Non-pigmented ciliary epithelial cell (primary cell): ENCODE data around the gene BIRC5.

Experiments
- DNase-seq: peaks from one replicate; pipeline ENCODE4 v3.0.0-alpha.2; 2010; ENCODE audit warnings: low read depth

BIRC5 gene

DNA sequence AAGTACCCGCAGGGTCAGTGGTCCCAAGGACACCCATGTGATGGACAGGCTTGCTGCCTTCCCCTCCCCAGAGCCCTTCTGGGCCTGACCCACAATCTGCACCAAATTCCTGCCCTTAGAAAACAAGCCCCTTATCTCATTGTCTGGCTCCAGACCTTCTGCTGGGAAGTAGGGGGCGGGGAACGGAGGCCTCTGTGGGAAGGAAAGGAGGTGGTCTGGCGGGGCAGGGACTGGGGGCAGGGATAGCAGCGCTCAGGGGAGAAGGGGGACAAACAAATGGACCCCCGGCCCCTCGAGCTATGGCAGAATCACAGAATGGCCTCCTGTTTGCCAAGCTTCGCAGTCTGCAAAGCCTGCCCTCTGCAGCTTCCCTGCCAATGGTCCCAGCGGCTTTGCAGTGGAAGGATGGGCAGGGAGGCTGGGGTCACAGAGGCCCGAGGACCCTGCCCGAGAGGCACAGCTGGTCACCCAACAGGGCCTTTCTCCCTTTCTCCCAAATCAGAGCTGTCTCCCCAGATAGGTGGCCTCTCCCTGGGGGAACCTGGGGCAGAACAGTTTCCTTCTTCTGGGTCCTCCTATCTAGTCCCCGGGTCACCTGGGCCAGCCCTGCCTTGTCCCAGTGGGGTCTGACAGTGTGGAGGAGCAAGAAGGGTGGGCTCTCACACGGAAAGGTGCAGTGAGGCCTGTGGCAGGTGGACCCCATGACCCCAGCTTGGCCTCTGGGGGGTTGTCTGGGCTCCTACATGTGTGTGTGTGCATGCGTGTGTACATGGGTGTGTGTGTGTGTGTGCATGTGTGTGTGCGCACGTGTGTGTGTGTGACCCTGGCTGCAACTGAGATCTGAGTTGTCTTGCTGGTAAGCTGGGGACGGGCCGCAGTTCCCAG lies 42.9 kb downstream of the BIRC5 start:
- DNase-seq = no peak

DNA sequence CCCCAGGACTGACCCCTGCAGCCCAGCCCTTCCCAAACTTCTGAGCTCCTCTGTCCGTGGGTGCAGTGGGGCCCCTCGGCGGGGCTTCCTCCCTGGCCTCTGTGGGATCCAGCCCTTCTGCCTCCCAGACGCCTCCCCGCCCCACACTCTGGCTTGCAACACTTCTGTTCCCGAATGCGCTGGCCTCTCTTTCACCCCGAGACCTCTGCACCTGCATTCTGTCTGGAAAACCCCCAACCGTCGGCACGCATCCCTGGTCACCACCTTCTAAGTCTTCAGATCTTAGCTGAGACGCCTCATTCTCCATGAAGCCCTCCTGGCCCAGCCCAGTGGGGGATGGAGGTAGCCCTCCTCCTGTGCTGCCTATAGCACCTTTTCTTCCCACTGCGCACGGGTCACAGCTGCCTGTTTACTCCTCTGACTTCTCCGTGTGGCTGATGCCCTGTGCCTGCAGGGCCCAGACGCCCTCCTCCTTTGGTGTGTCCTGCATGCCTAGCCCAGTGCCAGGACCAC lies 43.8 kb downstream of the BIRC5 start:
- DNase-seq = no peak

DNA sequence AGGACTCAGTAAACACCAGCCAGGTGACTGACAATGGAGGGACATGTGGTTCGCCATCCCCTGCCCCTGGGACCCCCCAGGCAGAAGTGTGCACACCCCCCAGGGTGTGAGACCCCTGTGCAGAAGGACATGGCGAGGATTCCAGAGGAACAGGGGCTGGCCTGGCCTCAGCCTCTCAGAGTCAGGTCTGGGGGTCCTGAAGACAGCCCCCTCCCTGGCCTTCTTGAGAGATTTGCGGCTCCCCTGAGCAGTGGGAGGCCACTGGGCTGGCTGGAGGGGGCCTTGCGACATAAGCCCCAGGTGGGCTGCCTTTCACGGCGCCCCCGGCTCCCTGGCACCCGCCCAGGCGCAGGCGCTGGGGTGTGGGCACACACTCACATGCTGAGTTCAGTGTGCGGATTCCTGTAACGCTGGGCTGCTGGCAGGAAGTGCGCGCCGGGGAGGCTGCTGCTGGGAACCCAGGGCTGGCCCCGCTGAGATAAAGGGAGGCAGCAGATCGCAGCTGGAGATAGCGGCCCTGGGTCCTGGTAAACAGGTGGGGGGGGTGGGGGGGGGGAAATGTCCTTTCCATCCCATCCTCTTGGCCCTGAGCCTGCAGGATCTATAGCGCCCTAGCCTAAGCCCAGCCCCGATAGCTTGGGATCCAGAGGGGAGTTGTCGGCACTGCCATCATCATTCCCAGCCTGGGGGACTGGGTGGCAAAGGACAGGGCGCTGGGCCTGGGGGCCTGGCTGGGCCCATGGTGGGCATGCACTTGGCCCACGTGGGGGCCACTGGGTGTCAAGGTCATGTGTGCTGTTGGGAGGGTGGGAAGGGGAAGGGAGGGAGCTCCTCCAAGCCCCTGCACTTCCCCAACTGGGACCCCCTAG lies 44.5 kb downstream of the BIRC5 start:
- no peak for DNase-seq

DNA sequence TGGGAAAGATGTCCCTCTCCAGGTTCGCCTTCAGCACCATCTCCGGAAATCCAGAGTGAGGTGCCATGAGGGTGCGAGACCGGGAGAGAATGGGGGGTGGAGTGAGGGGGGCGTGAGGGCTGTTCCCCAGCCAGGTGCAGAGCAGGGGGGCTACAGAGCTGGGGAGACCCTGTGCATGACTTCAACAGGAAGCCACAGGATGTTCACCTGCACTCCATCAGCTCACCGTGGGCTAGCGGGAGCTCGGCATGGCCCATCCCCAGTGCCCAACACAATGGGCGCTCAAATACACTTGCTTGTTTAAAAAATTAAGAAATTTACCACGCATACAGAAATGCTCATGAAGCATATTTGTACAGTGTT lies 45.1 kb downstream of the BIRC5 start:
- DNase-seq = no peak

DNA sequence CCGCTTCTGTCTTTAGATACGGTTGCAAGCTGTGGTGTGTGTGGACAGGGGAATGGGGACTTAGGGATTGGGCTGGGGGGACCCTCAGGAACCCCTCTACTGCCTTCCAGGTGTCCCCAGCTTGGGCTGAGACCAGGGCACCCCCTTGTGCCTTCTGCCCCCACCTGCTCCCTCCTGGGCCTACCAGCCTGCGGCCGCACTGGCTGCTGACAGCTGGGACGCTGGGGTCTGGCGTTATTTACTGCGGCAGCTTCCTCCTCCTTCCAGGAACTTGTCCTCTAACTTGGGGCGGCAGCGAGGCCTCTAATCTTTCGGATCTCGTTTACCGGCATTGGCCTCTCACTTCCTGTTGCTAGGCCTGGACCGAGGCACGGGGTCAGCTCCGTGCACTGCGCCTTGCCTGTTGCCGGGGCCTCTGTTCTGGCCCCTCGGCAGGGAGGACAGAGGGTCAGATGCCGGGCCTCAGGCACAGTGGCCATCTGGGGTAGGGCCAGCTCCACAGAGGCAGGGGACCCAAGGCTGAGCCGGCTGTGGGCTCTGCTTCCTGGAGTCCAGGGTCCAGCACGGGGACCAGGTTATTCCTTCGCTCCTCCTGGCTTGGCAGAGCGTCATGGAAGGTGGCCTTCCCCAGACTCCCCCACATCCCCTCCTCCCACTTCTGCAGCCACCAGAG lies 49.1 kb downstream of the BIRC5 start:
- no peak for DNase-seq

DNA sequence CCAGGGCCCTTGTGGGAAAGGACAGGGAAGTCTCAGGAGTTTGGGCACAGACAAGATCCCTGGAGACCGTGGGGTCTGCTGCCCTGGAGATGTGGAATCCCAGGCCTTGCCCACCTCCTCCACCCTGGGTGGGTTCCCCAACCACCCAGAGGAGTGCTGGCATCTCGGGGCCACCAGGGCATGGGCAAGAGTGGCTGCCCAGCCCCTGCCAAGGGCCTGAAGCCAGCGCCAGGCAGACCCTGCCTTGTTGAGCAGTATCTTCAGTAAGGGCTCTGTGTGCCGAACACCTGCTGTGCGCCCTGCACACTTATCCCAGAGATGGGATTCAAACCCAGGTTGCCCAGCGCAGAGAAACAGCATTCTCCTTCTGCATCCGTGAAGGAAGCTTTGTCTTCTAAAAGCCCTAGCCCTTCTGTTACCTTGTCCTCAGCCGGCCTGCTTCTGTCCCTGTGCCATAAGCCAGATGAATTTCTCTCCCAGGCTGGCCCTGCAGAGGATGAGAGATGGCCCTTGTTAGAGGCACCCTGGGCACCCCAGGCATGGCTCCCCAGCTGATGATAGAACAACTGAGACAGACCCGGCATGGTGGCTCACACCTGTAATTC lies 49.8 kb downstream of the BIRC5 start:
- no peak for DNase-seq

DNA sequence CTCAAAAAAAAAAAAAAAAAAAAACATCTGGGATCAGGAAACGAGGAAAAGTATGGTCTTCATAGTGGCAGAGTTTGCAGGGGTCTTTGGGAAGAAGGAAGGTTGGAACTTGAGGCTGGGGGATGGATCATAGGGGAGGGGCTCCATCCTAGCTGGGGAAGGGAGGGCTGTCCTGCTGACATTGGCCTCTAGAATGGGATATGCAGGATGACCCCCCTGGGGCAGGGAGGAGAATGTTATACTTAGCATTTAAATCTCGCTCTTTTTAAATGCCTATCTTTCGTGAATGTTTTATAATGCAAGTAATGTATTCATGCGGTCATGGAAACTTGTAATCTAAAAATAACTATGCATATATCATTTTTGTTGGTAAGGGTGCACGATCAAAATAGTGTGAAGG lies 50.5 kb downstream of the BIRC5 start:
- DNase-seq = no peak

DNA sequence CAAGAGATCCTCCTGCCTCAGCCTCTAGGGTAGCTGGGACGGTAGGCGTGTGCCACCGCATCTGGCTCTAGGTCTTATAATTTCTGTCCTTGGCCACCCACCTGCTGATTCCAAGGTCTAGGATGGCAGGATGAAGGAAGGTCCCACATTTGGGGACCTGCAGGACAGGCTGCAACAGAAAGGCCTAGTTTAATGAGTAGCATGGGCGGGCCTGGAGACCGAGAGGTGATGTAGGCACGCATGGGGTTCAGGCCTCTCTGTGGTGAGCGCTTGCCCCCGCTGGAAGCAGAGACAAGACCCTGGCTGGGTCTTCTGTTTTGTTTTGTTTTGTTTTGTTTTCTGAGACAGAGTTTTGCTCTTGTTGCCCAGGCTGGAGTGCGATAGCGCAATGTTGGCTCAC lies 51.1 kb downstream of the BIRC5 start:
- DNase-seq = no peak

DNA sequence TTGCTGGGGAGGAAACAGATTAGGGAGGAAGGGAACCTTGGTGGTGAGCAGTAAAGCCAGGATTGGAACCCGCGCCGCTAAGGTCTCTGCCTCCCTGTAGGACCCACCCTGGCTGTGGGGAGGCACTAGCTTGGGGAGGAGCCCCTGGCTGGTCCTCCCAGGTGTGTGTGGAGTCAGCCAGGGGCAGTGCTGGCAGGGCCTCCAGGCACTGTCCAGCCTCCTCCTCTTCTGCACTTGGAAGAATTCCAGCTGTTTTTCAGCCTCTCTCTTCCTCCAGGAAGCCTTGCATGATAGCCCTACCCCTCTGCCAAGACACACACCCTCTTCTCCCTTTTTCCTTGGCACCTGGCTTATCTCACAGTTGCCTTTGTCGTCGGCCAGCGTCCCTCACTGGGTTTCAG lies 52.2 kb downstream of the BIRC5 start:
- no peak for DNase-seq

DNA sequence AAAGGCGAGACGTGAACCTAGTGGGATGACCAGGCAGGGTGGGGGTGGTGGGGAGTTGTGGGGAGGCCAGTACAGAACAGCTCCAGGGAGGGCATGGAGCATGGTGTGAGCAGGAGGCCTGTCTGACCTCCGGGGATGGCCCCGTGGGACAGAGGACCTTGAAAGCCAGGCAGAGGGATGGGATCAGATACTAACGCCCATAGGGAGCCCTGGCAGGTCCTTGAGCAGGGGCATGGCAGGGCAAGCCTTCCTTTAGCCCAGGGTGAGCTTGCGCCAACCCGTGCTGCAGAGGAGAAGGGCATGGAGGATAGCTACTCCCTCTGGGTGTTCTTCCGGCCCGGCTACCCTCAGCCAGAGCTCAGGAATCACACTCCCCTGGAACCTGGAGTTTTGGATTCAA lies 52.7 kb downstream of the BIRC5 start:
- no peak for DNase-seq

DNA sequence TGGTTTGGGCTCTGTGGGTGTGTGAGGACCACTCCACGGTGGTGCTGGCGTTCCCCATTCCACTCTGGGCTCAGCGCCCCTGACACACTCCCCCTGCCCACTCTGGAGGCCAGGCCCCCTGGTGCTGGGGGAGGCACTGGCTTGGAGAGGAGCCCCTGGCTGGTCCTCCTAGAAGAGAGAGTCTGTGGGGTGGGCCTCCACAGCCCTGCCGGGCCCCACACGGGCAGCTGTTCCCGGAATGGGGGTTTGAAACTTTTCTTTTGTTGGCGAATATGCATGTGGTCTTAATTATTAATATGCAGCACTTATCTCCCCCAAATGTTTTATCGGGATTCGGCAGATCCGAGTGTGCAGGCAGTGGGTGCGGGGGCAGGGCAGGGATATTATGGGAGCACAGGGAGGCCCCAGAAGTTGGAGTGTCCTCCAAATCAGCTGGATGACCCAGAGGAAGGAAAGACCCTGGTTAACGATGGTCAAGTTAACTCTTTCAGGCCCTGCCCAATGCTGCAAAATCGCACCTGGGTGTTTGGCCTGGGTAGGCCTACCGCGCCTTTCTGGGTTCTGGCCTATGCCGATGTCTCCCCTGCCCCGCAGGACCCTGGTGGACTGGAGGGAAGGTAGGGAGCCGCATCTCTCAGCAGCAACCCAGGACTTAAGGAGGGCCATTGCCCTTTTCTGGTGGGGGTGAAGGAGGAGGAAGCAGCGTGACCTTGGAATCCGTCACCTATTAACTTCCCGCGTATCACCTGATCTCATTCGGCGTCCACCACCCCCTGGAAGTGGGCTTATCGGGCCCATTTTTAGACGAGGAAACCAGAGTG lies 53.4 kb downstream of the BIRC5 start:
- no peak for DNase-seq

DNA sequence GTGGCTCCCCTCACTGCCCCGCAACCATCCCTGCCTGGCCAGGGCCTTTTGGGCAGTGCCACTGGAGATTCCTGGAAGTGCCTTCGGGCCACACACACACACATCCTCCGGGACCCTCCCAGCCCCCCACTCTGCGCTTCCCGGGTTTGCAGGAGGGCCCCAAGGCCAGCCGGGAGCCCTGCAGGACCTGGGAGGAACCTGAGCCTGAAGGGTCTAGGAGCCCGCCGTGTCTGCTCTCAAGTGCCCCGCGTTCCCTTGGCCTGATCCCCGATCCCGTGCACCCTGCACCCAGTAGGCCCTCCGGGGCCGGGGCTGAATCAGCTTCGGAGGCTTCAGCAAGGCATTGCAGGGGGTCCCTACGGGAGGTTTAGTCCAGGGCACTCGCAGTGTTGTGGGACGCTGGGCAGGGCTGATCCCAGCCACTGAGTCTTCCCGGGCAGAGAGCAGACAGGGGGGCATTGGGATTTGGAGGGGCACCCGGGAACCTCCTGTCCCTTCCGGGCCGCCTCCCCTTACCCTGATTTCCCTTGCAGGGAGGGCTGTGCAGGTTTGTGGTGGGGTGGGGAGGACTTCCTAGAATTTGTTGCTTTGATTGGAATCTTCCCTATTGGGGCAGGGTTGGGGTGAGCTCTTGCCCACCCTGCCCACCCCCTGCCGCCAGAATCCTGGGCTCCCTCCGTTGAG lies 54.3 kb downstream of the BIRC5 start:
- DNase-seq = no peak

DNA sequence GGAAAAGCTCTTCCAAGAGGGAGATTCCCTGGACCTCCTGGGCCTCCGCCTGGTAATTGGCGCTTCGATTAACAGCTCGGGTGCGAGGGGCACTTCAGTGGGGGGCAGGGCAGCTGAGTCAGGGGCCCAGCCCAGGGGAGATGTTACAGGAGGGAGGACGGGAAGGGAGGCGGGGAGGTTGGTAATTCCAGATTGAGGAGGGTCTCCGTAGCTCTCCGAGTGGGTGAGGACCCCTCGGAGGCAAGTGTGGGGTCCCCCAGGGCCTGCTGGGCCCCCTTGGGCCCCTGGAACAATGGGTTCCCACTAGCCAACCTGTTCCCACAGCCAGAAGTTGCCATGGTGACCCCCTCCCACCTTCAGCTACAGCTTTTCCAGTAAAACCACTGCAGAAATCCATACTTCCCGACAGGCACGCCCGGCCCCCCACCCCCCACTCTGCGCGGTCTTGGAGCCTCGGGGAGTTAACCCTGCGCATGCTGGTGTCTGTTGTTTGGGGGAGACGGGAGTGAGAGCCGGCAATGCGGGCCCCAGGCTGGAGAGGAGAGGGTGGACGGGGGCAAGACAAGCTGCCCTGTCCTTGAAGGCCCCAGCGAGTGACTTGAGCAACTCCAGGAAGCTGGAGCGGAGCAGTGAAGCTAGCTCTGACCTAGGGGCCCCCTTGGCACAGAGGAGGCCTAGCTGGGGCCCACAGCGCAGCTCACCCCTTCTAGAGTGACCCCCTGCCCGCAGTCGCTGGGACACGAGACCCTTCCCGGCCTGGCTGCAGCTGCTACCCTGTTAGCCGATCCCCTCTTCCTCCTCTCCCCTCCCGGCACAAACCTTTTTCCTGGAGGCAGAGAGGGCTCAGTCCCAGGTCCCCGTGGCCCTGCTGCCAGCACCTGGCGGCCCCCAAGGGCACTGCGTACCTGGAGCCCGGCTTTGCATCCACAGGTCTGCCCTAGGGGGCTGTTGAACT lies 55.2 kb downstream of the BIRC5 start:
- no peak for DNase-seq

DNA sequence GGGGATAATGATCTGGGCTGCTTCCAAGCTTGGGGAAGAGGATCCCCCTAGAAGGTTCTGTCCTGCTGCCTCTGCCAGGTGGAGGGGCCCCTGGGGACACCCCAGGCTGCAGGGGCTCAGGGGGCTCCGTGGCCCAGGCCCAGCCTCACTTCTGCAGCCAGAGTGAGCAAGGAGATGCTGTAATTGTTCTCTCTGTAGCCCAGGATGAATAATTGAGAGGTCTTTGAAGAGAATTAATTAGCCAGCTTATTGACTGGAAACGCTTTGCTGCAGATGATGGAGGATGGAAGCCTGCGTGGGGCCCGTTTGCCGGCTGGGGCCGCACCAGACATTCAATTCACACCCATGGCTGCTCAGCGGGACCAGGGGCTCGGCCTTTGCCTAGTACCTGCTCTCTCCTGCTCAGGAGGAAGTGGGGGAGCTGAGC lies 55.9 kb downstream of the BIRC5 start:
- DNase-seq = no peak

DNA sequence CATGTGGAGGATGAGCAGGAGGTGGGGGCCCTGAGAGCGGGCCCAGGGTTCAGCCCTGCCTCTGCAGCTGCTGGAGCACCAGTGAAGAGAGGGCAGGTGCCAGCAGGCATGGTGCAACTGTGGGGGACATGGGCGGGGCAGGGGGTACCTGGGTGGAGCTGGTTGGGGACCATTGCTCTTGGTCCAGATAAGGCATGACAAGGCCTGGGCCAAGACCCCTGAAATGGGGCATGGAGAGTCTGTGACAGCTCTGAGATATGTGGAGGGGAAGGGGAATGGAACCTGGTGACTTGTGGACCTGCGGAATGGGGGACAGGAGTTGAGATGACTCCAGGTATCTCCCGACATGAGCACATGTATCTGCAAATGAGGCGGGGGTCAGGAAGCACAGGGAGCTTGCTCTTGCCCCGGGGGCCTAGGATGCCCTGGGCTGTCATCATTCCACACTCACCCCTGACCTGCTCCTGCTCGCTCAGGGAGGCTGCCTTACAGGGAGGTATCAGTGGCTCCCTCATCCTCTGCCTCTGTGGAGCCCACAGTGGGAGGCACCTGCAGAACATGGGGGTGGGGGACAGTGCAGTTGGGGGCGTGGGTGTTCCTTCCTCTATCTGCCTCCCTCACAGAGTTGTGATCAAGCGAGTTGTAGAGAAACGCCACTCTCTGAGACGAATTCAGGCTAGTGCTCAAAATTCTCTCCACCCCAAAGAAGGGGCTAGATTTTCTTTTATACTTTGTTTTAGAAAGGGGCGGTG lies 57.5 kb downstream of the BIRC5 start:
- DNase-seq = no peak

DNA sequence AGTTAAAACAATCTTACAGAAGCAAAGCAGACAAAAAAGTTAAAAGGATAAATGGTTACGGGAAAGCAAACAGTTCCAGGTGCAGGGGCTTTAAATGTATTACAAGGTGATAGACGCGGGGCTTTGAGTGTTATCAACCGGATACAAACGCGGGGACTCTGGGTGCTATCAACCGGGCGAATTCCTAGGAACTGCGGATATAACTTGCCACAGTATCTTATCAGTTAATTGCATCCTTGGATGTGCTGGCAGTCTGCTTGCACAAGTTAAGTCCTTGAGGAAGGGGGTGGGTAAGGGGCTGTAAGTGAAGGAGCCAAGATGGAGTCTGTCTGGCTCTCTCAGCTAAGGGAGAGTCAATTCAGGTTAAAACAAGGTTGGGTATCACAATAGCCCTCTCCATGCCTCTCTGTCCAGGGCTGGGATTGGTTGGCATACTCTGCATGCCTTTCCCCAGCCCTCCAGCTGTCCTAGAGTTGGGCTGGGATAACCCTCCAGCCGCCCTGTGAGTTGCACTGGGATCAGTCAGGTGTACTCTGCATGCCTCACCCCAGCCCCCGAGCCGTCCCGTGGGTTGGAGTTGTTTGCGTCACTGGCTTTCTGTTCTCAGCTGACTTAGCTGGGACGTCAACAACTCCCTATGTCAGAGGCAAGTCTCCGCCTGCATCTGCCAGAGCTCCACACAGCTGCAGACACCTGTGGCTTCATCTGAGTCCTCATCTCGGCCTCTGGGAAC lies 58.3 kb downstream of the BIRC5 start:
- no peak for DNase-seq

DNA sequence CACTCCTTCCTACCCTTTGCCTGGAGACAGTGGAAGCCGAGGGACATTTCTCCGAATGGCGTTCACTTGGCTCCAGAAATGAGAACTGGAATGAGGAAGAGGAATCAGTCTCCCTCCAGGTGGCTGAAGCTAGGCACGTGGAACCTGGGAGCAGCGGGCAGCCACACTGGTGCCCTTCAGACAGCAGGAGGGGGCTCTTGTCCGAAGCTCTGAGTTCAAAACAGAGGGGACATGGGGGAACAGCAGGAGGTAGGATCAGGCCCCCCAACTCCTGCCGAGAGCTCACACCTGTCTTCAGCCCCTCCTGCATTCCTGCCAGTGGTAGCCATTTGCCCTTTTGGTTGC lies 58.8 kb downstream of the BIRC5 start:
- no peak for DNase-seq

DNA sequence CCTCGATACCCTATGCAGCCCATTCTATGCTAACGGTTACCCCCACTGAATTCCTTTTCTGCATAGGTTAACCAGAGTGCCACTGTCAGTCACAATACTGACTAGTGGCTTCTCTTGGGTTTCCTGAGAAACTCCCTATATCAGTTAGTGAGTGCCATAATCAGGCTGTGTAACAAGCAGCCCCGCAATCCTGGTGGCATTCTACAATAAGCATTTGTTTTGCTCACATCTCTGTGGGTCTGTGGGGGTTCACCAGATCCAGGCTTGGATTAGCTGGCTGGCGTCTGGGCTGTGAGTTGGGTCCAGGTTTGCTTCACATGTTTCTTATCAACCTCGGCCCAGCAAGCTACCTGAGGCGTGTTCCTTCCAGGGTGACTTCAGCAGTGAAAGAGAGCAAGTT lies 59.8 kb downstream of the BIRC5 start:
- no peak for DNase-seq
